H1 (cell line): ENCODE data around the gene RGS6.

Experiments used
- EGR1 ChIP-seq: IDR thresholded peaks from 2 replicates; pipeline ENCODE4 v1.6.1; 2011; ENCODE audit warnings: low read depth, low read length, borderline replicate concordance
- EZH2 ChIP-seq: fragments of 200-600 bp; sonication (generic); IDR thresholded peaks from 2 replicates; pipeline ENCODE4 v1.7.1; 2012; ENCODE audit warnings: low read depth, mild to moderate bottlenecking, moderate library complexity, low read length, inconsistent platforms; ENCODE audit not compliant: severe bottlenecking
- GABPA ChIP-seq: IDR thresholded peaks from 2 replicates; pipeline ENCODE4 v1.6.1; 2011; ENCODE audit warnings: mild to moderate bottlenecking, low read length, moderate library complexity, borderline replicate concordance; ENCODE audit not compliant: insufficient read depth
- HDAC2 ChIP-seq, 2 experiments: fragments of 300-600 bp in 1 of 2; sonication (generic) in 1 of 2; IDR thresholded peaks; 2 replicates each; pipeline ENCODE4 v1.6.1; 2011 to 2012; ENCODE audit warnings: low read depth in 2 of 2, low read length in 2 of 2, mild to moderate bottlenecking in 2 of 2, moderate library complexity in 2 of 2, borderline replicate concordance in 1 of 2, inconsistent platforms in 1 of 2
- HDAC6 ChIP-seq: IDR thresholded peaks from one replicate; pipeline ENCODE4 v1.7.1; 2012; ENCODE audit warnings: low read depth, mild to moderate bottlenecking, inconsistent platforms, low read length, moderate library complexity
- POLR2A ChIP-seq, 2 experiments: IDR thresholded peaks; 1 replicate in 1 of 2; 2 replicates in 1 of 2; pipeline ENCODE4 v1.6.1; 2011; ENCODE audit warnings: low read depth in 2 of 2, low read length in 2 of 2, mild to moderate bottlenecking in 2 of 2; ENCODE audit errors: control extremely low read depth in 1 of 2
- POLR2AphosphoS5 ChIP-seq: IDR thresholded peaks from 2 replicates; pipeline ENCODE4 v1.6.1; 2011; ENCODE audit warnings: low read depth, low read length
- TF ChIP-seq, protein P1 (sequence below), 3 experiments: IDR thresholded peaks; 1 replicate in 2 of 3; 2 replicates in 1 of 3; pipeline versions ENCODE4 v1.5.1 to v1.6.1; 2011; ENCODE audit warnings: low read length in 3 of 3, mild to moderate bottlenecking in 3 of 3, inconsistent platforms in 2 of 3, low read depth in 1 of 3, moderate library complexity in 1 of 3; ENCODE audit not compliant: insufficient read depth in 1 of 3; ENCODE audit errors: control extremely low read depth in 1 of 3

DNA sequence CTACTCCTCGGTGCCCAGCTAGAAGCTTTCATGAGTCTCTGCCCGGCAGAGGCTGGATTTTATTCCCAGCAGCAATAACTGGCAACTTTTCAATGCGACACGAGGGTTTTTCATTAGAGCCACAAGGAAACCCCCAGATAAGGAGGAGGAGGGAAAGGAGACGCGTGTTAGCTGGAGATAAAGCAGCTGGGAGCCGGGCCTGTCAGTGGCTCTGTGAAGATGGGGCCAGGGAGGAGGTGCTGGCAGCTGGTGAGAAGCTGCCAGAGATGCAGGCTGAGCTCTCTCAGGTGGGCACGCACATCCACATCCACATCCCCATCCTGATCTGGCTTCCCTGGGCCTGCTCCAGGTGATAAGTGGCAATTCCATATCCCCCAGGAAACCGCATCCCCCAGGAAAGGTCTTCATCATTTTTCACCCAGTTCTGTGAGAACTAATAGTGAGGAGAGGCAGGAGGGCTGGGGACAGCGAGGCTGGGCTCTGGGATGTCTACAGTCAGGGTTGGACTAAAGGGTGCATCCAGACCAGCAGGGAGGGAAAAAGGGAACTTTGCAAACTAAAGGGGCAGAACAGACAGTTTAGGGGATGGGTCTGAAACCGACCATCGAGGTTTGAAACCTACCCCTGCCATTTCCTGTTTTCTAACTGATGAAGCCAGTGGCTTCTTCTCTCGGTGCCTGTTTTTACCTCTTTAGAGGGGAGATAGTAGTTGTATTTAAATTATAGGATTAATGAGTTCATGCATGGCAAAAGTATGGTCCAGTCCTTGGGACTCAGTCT, 548.4 kb downstream of the RGS6 start:
- TF ChIP-seq EGR1 (no peak), POLR2AphosphoS5 (no peak), POLR2A (IDR thresholded peaks at IDR 0.05; ENCODE audit: control extremely low read depth in 1 of 2, low read depth in 2 of 2, low read length in 2 of 2) (no peak), EZH2 (no peak), GABPA (no peak), HDAC2 (IDR thresholded peaks at IDR 0.05; ENCODE audit: borderline replicate concordance in 1 of 2, low read depth in 2 of 2, low read length in 2 of 2) (no peak), HDAC6 (no peak)
- TF ChIP-seq, protein P1, sequence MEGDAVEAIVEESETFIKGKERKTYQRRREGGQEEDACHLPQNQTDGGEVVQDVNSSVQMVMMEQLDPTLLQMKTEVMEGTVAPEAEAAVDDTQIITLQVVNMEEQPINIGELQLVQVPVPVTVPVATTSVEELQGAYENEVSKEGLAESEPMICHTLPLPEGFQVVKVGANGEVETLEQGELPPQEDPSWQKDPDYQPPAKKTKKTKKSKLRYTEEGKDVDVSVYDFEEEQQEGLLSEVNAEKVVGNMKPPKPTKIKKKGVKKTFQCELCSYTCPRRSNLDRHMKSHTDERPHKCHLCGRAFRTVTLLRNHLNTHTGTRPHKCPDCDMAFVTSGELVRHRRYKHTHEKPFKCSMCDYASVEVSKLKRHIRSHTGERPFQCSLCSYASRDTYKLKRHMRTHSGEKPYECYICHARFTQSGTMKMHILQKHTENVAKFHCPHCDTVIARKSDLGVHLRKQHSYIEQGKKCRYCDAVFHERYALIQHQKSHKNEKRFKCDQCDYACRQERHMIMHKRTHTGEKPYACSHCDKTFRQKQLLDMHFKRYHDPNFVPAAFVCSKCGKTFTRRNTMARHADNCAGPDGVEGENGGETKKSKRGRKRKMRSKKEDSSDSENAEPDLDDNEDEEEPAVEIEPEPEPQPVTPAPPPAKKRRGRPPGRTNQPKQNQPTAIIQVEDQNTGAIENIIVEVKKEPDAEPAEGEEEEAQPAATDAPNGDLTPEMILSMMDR (IDR thresholded peaks at IDR 0.05; ENCODE audit: control extremely low read depth in 1 of 3, insufficient read depth in 1 of 3, low read depth in 1 of 3, low read length in 3 of 3): no peak
